Fibroblast of upper back skin (primary cell): Measurements from ENCODE around the gene TSC22D1.
A peak's percentile ranks its signal among the peaks of the same experiment; 100 is the strongest.

Experiments
- DNase-seq: peaks from one replicate; pipeline ENCODE4 v3.0.0-alpha.2; 2013

TSC22D1 gene

GRCh38 chr13:44422755-44423643 is 153.1 kb downstream of the TSC22D1 start:
- no peak for DNase-seq

GRCh38 chr13:44421853-44422525 is 154.1 kb downstream of the TSC22D1 start:
- no peak for DNase-seq

GRCh38 chr13:44420376-44421220 is 155.5 kb downstream of the TSC22D1 start:
- DNase-seq = peak; percentile 43

- DNase-seq = no peak
Measured at GRCh38 chr13:44417876-44418275, 158.3 kb downstream of the TSC22D1 start.

- DNase-seq = no peak
Measured at GRCh38 chr13:44417446-44417845, 158.7 kb downstream of the TSC22D1 start.

- DNase-seq = no peak
Measured at GRCh38 chr13:44416744-44417143, 159.4 kb downstream of the TSC22D1 start.

- no peak for DNase-seq
Measured at GRCh38 chr13:44416301-44416700, 159.8 kb downstream of the TSC22D1 start.

GRCh38 chr13:44415815-44416214 is 160.3 kb downstream of the TSC22D1 start:
- DNase-seq = no peak

GRCh38 chr13:44414716-44415115 is 161.4 kb downstream of the TSC22D1 start:
- no peak for DNase-seq

GRCh38 chr13:44413095-44413494 is 163.0 kb downstream of the TSC22D1 start:
- peak; percentile 37 for DNase-seq

GRCh38 chr13:44412346-44412935 is 163.7 kb downstream of the TSC22D1 start:
- DNase-seq = no peak

GRCh38 chr13:44411841-44412240 is 164.3 kb downstream of the TSC22D1 start:
- no peak for DNase-seq

- no peak for DNase-seq
Measured at GRCh38 chr13:44410328-44410859, 165.7 kb downstream of the TSC22D1 start.

GRCh38 chr13:44409595-44409994 is 166.5 kb downstream of the TSC22D1 start:
- no peak for DNase-seq

GRCh38 chr13:44407891-44408290 is 168.2 kb downstream of the TSC22D1 start:
- DNase-seq = no peak

- DNase-seq = no peak
Measured at GRCh38 chr13:44407379-44407778, 168.8 kb downstream of the TSC22D1 start.

GRCh38 chr13:44406617-44407016 is 169.5 kb downstream of the TSC22D1 start:
- DNase-seq = no peak

- DNase-seq = no peak
Measured at GRCh38 chr13:44404261-44405132, 171.6 kb downstream of the TSC22D1 start.

- DNase-seq = no peak
Measured at GRCh38 chr13:44403461-44404056, 172.6 kb downstream of the TSC22D1 start.

GRCh38 chr13:44402899-44403445 is 173.2 kb downstream of the TSC22D1 start:
- DNase-seq = no peak

GRCh38 chr13:44401577-44401976 is 174.6 kb downstream of the TSC22D1 start:
- no peak for DNase-seq
